Choroid plexus epithelial cell (primary cell): ENCODE data around the gene ZNF444.

Experiments used
- DNase-seq: peaks from one replicate; pipeline ENCODE4 v3.0.0-alpha.2; 2010; ENCODE audit warnings: low read depth
- H3K4me3 ChIP-seq: 2 replicates; pipeline ENCODE4 v1.5.1; 2011; ENCODE audit warnings: low read depth, mild to moderate bottlenecking, control low read depth, low read length, moderate library complexity
- TF ChIP-seq, protein P1 (sequence below): conservative IDR thresholded peaks from 2 replicates; pipeline ENCODE4 v1.5.1; 2011; ENCODE audit warnings: low read depth, mild to moderate bottlenecking, control low read depth, inconsistent platforms, low read length, moderate library complexity

Gene ZNF444

DNA sequence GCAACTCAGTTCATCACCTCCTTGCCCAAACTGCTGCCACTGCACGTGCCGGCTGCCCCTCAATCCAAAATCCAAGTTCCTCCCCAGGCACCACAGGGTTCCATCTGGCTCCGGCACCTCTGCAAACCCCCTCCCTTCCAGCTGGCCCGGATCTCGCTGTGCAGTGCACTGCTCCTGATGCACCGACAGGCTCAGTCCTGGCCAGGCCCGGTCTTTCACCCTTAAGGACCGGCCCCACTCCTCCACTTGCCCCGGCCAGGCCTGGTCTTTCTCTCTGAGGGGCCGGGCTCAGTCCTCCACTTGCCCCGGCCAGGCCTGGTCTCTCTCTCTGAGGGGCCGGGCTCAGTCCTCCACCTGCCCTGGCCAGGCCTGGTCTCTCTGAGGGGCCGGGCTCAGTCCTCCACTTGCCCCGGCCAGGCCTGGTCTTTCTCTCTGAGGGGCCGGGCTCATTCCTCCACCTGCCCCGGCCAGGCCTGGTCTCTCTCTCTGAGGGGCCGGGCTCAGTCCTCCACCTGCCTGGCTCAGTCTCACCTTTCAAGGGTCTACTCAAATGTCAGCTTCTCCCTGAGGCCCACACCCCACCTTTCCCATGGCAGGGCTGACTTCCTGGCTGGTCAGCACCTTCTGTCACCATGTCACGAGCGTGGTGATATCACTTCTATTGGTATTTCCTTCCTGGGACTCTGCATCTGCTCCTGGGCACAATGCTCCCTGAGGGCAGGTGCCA, 26.9 kb upstream of the ZNF444 start:
- TF ChIP-seq, protein P1, sequence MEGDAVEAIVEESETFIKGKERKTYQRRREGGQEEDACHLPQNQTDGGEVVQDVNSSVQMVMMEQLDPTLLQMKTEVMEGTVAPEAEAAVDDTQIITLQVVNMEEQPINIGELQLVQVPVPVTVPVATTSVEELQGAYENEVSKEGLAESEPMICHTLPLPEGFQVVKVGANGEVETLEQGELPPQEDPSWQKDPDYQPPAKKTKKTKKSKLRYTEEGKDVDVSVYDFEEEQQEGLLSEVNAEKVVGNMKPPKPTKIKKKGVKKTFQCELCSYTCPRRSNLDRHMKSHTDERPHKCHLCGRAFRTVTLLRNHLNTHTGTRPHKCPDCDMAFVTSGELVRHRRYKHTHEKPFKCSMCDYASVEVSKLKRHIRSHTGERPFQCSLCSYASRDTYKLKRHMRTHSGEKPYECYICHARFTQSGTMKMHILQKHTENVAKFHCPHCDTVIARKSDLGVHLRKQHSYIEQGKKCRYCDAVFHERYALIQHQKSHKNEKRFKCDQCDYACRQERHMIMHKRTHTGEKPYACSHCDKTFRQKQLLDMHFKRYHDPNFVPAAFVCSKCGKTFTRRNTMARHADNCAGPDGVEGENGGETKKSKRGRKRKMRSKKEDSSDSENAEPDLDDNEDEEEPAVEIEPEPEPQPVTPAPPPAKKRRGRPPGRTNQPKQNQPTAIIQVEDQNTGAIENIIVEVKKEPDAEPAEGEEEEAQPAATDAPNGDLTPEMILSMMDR: no peak
- no peak overlapping the region for H3K4me3 ChIP-seq
- no peak for DNase-seq

DNA sequence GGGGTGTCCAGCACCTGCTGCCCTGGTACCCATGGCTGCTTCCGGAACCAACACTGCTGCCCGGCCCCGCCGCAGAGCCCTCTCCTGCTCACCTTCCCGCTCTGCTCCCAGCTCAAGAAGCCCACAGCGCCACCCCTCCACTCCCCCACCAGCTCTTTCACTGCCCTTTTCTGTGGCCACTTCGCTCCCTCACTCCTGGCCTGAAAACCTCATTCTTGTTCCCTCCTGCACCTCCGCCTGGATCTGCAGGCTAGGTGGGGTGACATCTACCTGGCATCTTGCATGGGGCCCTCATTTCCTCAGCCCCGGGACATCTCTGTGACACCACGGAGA, 26.3 kb upstream of the ZNF444 start:
- no peak overlapping the region for H3K4me3 ChIP-seq
- TF ChIP-seq, protein P1: no peak
- DNase-seq: no peak

DNA sequence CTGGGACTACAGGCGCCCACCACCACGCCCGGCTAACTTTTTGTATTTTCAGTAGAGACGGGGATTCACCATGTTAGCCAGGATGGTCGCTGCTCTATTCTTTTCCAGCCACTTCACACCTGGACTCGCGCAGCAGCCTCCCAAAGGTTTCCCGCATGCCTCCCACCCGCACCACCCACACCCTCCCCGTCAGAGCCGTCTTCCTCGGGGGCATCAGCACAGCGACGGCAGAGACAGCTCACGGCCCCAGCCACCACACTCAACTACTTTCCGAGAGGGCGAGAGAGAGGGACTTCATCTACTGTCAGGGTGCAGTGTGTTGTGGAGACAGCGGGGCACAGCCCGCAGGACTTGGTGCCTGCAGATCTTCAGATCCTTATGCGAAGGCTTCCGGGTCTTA, 25.6 kb upstream of the ZNF444 start:
- no peak overlapping the region for H3K4me3 ChIP-seq
- TF ChIP-seq, protein P1: no peak
- no peak for DNase-seq

DNA sequence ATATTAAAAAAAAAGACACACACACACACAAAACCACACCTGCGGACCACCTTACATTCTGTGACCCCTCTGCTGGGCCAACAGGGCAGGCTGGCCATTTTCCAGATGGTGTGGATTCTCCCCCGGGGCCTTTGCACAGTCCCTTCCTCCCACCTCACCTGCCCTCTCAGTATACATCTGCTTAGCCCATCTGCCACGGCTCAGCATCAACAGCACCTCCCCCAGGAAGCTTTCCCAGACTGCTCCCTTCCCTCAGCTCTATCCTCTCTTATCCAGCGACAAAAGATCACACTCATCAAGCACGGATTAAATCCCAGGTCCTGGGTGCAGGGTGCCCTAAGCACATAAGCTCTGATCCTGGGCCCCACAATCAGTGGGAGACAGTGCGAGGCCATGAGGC, 24.5 kb upstream of the ZNF444 start:
- TF ChIP-seq, protein P1: no peak
- DNase-seq: no peak
- no peak overlapping the region for H3K4me3 ChIP-seq

DNA sequence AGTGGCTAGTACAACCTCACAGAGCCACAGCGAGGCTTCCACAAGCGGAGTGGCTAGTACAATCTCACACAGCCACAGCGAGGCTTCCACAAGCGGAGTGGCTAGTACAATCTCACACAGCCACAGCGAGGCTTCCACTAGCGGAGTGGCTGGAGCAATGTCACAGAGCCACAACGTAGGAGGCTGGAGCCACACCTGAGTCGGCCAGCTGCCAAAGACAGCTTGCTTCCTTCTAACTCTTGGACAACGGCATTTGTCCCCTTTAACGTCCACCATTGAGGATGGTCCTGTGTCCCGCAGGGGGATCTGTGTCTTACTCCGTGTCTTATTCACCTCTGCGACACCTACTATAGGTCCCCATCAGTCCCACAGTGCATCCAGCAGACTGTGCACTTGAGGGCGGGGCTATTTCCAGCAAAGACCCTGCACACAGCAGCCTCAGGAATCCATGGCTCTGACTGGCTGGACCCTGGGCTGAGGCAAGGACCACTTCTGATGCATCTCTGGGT, 23.7 kb upstream of the ZNF444 start:
- H3K4me3 ChIP-seq: no peak overlapping the region
- TF ChIP-seq, protein P1: no peak
- no peak for DNase-seq

DNA sequence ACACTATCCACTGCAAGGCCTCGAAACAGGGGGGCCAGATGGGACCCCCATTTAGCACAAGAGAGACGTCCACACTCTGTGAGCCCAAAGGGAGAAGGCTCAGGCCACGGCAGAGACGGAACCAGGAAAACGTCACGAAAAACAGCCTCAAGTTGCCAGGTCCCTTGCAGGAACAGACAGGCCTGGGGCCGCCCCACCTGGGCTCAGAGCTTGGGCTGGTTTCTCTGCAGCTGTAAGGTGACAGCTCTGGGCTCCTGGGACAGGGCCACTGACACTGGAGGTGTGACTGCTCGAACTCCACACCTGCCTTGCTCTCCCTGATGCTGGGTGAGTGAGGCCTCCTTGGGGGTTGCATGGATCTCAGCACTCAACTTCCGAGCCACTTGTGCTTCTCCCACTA, 23.2 kb upstream of the ZNF444 start:
- no peak for DNase-seq
- TF ChIP-seq, protein P1: no peak
- H3K4me3 ChIP-seq: no peak overlapping the region
